Inflammatory macrophage (primary cell): Measurements from ENCODE around the gene MEIOSIN.
"Not testable (repeated sequence)": the region's sequence is repeated elsewhere in the genome, so short reads cannot be mapped to it uniquely, and the experiment has no call there.

Source experiments
- DNase-seq, 2 donors: peaks; one replicate each; pipeline ENCODE4 v3.0.0-alpha.2; 2020 to 2022
- total RNA-seq, 18 experiments: gene quantifications; one replicate each; lab custom pipeline; 2026; ENCODE audit warnings: mixed read lengths in 6 of 18, inconsistent platforms in 2 of 18; lab: John Stamatoyannopoulos, UW

The MEIOSIN gene, protein sequence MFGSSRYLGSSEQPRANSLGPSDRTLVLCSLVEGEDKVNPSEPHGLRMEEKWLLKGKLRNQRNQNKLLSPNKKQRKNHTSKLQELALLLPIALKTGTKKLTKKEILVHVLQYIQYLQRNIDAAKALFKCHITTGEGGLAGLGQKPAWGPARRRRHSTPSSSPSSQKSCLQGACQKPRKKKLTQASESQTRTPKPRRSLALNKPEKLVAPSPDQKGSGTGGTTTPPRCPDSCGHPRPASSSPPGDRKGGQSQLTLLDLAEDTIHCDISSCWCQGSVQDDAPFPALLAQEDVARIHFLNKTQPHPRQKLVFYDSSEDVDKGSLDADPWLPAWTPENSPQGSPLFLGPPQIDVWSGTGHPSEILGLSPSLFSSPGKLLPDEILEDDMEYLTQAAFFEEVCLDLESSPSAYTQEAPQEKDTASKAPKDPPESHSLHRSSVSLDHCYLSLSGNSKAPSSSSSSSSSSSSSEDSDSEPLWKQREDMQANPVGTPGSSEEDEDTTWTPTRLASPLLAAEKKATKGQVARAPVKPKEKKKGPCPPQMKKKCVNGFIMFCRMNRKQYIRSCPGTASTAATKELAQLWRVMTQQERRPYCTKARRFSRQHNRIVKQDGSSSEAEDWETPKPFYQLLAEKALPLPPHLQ
- 0 to 0.21 (median 0.04) reads per million in 18 experiments for total RNA-seq

DNA sequence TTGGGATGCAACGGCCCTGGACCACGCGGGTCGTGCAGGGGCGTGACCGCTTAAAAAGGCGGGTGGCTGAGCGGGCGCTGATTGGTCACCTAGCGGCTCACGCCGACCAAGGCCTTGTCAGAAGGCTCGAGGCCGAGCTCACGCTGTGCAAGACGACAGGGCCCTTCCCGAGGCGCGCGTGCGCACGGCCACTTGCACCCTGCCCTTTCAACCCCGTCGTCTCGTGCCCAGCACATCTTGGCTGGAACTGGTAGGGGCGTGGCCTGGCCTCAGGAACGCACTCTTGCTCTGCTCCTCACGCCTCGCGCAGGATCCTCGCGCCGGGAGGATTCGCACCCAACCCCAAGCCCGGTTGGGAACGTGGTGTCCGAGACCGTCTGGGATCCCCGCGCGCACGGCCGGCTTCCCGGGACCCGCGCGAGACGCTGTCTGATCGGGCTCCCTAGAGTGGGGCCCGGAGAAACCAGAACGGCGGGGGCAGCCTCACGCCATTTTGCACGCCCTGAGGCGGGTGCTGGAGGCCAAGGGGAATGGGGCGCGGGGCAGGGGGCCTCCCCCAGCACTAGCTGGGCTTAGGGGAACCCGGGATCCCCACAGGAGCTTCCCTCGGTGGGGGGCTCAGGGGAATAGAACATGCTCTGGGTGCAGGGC, at the start of gene MEIOSIN:
TSS of gene MEIOSIN (plus strand) at position 280 of the 651 bp plus-strand sequence. CDS start 1,938 bp downstream, outside the sequence.
- no peak for DNase-seq

DNA sequence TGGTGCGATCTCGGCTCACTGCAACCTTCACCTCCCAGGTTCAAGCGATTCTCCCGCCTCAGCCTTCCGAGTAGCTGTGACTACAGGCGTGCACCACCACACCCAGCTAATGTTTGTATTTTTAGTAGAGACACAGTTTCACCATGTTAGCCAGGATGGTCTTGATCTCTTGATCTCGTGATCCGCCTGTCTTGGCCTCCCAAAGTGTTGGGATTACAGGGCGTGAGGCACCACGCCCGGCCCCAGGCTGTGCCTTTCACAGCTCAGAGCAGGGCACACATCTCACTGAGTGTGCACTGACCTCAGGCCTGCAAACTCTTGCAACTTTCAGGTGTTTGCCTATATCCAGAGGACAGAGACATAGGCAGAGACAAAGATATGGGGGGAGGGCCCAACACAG, 48.2 kb upstream of the MEIOSIN start:
- DNase-seq = not testable (repeated sequence)

DNA sequence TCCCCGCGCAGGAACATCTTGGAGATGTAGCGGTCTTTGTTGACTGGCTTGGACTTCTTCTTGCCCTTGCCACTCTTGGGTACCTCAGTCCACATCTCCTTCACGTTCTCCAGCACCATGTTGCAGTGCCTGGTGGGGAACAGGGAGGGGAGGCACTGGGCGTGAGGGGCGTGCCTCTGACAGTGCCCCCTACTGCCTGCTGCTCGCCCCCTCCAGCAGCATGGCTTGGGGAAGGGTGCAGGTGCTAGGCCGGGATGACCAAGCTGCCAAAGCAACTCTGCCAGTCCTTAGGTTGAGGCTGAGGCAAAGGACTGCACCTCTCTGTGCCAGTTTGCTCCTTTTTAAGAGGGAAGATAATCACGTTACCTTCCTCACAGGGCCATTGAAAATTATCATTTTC, 45.6 kb upstream of the MEIOSIN start:
- DNase-seq = no peak

DNA sequence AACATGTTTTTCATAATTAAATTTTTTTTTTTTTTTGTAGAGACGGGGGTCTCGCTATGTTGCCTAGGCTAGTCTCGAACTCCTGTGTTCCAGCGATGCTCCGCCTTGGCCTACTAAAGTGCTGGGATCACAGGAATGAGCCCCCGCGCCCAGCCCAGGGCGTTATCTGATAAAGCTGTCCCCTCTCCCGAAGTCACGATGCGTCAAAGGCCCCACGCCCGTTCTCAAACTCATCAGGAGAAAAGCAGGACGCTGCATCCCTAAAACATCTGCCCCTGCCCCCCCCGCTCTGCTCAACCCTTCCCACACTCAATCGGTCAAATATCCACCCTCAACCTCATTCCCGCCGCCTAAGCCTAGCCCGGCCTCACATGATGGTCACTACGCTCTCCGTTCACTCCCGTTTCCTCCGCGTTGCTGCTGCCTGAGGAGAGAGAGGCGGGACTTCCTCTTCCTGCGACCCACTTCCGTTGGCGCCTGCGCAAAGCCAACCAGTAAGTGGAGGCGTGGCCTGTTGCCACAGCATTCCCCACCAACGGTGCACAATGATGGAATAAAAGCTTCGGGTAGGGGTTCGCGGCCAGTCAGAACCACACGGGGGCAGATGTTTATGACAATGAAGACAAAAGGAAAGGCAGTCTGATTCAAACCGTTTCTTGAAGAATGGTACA, 41.6 kb upstream of the MEIOSIN start, which contains the start of gene SNRPD2:
TSS of gene SNRPD2 (minus strand) at position 438 of the 671 bp plus-strand sequence. CDS start at position 373, 65 bp downstream.
- DNase-seq = peak; percentile 96 to 97

DNA sequence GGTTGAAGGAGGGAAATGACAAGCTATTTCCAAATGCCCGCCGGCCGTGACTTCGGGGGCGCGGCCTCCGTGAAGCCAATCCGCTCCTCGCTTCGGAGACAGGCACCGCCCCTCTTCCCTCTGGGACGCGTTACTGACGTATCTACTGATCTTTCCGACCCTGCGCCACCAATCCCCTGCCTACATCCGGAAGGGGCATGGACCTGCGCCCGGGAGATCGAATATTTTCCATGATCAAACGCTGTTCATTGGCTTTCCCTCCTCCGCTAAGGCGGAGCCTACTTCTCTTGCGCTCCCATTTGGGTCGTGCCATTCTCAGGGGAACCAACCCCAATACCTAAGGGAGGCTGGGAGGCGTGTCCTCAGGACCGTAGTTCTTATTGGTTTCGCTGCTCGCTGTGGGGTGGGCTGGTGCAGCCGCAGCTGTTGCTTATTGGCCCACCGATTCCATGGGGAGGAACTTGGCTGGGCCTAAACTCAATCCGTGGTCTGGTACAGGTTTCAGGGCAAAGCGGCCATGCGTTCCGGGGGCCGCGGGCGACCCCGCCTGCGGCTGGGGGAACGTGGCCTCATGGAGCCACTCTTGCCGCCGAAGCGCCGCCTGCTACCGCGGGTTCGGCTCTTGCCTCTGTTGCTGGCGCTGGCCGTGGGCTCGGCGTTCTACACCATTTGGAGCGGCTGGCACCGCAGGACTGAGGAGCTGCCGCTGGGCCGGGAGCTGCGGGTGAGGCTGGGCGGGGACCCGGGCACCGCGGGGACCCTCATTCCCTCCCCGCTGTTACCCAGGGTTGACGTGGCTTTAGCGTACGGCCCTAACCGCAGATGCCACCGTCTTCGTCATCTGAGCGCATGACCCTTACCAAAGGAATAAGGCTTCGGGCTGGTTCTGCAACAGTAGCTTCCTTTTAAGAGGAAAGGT, 40.8 kb upstream of the MEIOSIN start, which contains the start of gene QPCTL:
TSS of gene QPCTL (plus strand) at position 480 of the 919 bp plus-strand sequence. CDS start at position 518, 38 bp downstream.
- peak; percentile 100 for DNase-seq

DNA sequence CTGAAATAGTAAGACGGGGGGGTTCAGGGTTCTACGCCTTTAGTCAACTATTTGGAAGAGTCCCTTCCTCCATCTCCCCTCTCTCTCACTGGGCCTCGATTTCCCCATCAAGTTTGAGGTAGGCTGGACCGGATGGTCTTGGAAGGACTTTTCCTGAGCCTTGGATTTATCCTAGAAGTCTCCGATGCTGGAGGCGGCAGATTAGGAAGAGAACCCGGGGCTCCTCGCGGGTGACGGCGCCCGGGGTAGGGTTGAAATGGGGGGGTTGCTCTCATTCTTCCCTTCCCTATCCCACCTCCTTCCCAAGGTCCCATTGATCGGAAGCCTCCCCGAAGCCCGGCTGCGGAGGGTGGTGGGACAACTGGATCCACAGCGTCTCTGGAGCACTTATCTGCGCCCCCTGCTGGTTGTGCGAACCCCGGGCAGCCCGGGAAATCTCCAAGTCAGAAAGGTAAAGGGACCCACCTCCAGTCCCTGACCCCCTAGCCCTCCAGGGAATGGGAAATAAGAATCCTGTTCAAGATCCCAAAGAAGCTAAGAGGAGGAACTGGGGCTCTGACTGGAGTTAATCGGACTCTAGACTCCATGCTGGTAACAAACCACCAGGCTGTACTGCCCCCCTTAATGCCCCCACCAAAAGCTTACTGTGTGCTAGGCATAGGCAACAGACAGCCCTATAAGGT, 40.0 kb upstream of the MEIOSIN start:
- DNase-seq = peak; percentile 68 to 74

DNA sequence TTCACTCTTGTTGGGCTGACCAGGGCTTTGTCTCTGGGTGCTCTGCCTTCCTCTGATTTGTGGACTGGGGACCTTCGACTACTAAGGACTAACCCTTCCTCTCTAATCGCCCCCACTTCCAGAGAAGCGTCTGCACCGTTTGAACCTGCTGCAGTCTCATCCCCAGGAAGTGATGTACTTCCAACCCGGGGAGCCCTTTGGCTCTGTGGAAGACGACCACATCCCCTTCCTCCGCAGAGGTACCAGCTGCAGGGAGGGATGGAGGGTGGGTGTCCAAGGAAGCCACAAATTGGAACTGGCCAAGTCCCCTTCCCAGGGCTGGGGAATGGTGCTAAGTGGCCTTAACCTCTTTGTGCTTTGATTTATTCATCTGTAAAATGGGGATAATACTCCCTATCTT, 31.6 kb upstream of the MEIOSIN start:
- DNase-seq = no peak

DNA sequence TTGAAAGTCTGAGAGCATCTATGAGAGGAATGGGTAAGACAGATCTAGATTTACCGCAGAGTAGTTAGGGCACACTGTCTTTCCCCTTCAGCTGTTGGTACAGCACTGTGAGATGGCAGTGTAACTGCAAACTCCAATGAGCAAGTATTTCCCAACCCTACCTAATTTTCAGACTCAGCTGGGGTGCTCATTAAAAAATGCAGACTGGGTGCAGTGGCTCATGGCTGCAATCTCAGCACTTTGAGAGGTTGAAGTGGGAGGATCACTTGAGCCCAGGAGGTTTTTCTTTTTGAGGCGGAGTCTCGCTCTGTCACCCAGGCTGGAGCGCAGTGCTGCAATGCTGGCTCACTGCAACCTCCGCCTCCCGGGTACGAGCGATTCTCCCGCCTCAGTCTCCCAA, 28.1 kb upstream of the MEIOSIN start:
- no peak for DNase-seq

DNA sequence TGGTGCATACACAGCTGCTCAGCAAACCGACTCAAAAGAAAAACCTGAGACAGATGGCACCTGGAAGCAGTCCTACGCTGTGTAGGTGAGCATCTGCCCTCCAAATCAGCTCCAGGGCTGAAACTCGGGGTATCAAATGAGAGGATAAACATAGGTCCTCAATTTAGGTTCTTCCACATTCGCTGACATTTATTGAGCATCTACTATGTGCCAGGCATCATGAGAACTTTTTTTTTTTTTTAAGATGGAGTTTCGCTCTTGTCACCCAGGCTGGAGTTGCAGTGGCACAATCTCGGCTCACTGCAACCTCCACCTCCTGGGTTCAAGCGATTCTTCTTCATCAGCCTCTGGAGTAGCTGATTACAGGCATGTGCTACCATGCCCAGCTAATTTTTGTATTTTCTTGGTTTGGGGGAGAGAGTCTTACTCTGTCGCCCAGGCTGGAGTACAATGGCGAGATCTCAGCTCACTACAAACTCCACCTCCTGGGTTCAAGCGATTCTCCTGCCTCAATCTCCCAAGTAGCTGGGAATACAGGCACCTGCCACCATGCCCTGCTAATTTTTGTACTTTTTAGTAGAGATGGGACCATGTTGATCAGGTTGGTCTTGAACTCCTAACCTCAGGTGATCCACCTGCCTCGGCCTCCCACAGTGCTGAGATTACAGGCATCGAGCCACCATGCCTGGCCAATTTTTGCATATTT, 27.4 kb upstream of the MEIOSIN start:
- DNase-seq = no peak

DNA sequence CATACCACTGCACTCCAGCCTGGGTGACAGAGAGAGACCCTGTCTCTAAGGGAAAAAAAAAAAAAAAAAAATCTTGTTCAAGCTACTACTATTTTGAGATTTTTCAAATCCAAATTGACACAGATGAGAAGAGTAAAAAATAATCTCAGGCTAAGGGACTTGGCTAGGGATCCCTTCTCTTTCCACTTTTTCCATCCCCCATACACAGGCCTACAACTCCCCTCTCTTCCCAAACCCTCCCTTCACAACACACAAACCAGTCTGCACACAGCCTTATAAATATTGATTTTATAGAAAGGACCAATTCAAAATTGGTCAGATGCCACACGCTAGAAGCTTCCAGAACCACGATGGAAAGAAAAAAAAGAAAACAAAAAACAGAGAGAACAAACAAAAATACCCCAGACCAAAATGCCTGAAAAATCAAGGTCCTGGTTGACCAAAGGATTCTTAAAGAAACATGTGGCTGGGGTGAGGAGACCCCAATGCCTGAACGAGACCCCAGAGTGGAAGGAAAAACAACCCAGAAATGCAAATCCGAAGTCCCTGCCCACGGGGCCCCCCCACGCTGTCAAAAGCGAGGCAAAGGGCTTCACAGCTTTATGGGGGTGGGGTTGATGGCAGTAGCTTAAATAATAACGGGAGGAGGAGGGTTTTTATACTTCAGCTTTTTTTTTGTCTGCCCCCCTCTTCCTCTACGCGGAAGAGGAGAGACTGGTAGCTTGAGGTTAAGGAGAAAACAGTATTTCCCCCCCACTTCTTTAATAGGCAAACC, 22.7 kb upstream of the MEIOSIN start:
- no peak for DNase-seq

DNA sequence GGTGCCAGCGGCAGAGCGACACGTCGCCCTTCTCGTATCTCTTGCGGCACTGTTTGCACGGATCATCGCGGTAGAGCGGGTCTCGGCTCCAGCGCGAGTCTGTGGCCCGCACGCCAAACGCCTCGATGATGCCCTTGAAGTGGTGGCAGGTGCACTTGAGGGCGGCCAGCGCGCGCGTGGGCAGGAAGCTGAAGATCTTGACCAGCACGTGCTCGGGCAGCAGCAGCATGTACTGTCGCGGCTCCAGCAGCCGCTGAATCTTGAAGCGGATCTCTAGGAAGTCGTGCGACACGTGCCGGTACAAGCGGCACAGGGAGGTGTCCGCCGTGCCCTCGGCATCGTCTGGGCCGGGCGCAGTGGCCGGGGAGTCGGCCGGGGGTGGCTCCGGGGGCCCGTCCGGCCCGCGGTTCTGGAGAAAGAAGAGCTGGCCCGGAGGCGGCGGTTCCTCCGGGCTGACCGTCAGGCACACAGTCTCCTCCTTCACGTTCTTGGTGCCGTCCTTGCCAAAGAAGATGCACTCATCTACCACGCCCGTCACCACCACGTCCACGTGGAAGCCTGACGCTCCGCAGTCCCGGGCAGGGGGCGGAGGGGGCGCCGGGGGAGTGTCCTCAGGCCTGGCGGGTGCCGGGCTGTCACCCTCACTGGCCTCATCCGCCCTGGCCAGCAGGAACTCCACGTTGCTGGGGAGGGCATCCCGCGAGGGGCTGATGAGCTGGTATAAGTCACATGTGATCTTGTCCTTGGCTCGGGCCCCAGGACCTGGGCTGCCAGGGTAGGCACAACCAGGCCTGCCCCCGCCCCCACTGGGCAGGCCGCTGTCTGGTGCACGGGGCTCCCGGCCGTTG, 21.2 kb upstream of the MEIOSIN start:
- DNase-seq = no peak

DNA sequence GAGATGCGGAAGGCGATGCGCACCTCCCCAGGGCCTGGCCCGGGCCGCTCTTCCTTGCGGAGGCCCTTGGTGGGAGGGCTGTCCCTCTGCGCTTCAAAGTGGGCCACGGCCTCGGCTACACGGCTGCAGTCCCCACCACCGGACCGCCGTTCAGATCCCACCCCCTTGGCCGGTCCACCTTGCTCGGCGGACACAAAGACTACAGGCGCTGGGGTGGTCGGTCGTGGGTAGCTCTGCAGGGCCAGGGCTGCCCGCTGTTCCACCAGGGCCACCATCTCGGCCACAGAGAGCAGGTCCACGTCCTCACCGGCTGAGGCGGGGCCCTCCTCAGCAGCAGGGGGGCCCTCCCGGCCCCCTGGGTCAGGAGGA, 20.6 kb upstream of the MEIOSIN start:
- no peak for DNase-seq

DNA sequence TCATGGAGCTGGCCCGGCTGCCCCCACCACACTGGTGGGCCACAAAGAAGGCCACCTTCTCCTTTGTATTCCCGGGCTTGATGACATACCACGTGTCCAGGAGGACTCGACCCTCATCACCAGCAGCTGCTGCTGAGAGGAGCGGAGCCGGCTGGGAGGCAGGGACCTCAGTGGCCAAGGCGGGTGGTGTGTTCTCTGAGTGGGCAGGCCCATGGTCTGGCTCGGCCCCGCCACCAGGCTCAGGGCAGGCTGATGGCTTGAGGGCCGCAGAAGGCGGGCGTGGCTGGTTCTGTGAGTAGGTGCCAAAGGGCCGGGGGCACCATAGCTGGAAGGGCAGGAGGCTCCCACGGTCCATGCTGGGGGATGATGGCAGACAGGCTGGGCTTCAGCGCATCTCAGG, 20.1 kb upstream of the MEIOSIN start:
- DNase-seq = no peak

DNA sequence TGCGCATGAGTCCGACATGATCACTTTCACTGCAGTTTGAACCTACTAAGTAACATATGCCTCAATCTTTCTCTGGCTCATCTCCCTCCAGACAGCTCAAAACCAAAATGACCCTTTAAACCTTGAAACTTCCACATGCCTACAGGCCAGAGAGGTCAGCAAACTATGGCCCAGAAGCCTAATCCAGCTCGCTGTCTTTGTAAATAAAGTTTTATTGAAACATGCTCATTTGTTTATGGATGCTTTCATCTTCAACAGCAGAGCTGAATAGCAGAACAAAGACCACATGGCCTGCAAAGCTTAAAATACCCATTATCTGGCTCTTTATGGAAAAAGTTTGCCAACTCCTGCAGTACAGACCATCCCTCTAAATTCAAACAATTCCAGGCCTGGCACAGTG, 18.1 kb upstream of the MEIOSIN start:
- peak in 1 of 2 donors; percentile 16 for DNase-seq

DNA sequence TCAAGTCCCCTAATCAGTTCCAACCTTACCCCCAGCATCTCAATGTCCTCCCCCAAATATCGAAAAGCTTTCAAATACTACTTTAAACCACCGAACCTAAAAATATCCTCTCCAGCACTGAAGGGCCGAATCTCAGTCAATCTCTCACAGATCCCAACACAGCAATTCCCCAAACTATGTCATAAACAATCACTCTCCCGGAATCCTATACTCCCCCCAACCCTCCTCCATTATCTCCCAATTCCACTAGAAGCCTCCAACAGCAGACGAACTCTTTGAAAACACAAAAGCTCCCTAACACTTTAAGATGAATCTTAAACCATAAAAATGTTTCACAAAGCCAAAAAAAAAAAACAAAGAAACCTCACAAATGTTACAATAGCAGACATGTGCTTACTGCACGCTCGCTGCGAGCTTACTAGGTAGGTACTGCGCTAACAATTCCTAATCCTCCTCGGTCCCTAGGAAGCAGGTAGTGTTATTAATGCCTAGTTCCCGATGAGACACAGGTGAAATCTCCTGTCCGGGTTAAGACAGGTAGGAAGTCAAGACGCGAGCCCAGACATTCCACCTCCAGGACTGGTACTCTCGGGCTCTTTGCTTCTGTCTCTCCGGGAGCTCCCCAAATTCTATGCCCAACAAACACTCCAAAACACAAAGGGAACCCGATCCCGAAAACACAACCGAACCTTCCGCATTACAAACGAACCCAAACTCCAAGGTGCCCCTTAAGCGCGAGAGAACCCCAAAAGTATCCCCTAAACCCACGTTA, 16.7 kb upstream of the MEIOSIN start:
- DNase-seq = peak in 1 of 2 donors; percentile 4

DNA sequence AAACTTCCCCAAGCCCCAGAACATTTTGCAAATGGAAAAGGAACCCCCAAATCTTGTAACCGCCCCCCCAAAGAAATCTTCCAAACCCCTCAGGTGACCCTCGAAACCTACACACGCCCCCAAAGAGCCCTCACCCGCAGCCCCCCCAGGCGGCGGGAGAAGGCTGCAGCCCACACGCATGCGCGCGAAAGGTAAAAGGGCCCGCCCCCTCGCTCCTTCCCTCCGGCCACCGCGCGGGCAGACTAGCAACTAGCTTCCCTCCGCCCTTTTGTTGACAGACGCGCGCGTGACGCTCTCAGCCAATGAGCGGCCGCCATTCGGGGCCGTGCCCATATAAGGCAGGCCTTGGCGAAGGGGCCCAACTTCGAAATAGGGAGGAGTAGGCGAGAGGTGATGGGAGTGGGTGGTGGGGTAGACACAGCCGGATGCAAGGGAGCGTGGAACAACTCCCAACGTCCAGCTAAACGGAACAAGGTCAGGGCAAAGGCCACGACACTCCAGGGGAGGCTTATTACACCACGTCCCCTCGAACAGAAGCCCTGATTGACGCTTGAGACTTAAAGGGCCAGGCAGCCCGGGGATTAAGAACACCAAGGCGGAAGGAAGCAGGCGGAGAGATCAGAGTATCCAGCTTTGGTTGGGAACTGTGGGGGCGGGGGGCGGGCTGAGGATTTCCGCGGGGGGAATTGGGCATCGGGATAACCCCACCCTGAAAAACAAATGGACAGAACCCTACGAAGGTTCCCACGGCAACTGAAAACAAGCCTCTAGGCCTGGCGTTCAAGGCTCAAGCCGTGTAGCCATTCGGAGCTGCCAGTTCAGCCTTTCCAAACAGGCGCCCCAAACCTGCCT, 15.9 kb upstream of the MEIOSIN start:
- peak; percentile 100 for DNase-seq
